HL-60 (cell line): ENCODE results near the gene RUNX1.

Source experiments
- DNase-seq, 2 experiments: peaks; one replicate each; pipeline ENCODE4 v3.0.0-alpha.2; 2010 to 2020; ENCODE audit warnings: low read depth in 1 of 2, low spot score in 1 of 2
- H3K27ac ChIP-seq: fragments of 250-450 bp; sonication (Bioruptor Pico); replicated peaks from 2 replicates; pipeline ENCODE4 v1.5.1; 2020; ENCODE audit warnings: mild to moderate bottlenecking, moderate library complexity
- H3K27me3 ChIP-seq: fragments of 250-450 bp; sonication (Bioruptor Pico); 2 replicates; pipeline ENCODE4 v1.5.1; 2021; ENCODE audit warnings: mild to moderate bottlenecking, moderate library complexity; ENCODE audit not compliant: insufficient read depth, poor library complexity, severe bottlenecking
- H3K4me3 ChIP-seq: replicated peaks from 2 replicates; pipeline ENCODE4 v1.5.1; 2011; ENCODE audit warnings: mild to moderate bottlenecking, control low read depth, low read length; ENCODE audit not compliant: insufficient read depth
- GABPA ChIP-seq: IDR thresholded peaks from 2 replicates; pipeline ENCODE4 v1.6.1; 2012; ENCODE audit warnings: low read depth
- POLR2AphosphoS5 ChIP-seq: IDR thresholded peaks from 2 replicates; pipeline ENCODE4 v1.6.1; 2012; ENCODE audit warnings: low read depth
- REST ChIP-seq: IDR thresholded peaks from 2 replicates; pipeline ENCODE4 v1.6.1; 2012; ENCODE audit warnings: low read depth; ENCODE audit not compliant: insufficient replicate concordance
- SPI1 ChIP-seq: IDR thresholded peaks from 2 replicates; pipeline ENCODE4 v1.6.1; 2012; ENCODE audit warnings: low read depth, mild to moderate bottlenecking, borderline replicate concordance
- TF ChIP-seq, protein P1 (sequence below): IDR thresholded peaks from one replicate; pipeline ENCODE4 v1.5.1; 2011; ENCODE audit warnings: low read length, control low read depth, inconsistent platforms; ENCODE audit not compliant: insufficient read depth

The RUNX1 gene

DNA sequence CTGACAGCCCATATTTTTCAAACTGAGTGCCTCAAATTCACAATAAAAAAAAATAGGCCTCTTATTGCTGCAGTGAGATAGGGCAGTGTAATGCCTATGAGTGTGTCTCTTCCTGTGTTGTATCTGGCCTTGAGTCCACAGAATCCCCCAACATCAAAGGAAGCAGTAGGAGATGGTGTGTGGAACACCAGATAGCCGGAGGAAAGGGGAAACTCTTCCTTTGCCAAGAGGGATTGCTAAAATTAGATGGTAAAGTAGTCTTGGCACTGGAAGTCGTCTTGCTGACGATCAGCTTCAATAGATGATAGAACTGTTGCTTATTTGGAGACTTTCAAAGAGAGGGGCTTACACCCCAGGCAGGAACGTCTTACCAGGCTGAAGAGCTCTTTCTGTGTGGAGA lies 51.8 kb downstream of the RUNX1 start:
- TF ChIP-seq REST: no peak
- no peak for TF ChIP-seq POLR2AphosphoS5
- TF ChIP-seq SPI1: no peak
- no peak for TF ChIP-seq GABPA
- TF ChIP-seq, protein P1, sequence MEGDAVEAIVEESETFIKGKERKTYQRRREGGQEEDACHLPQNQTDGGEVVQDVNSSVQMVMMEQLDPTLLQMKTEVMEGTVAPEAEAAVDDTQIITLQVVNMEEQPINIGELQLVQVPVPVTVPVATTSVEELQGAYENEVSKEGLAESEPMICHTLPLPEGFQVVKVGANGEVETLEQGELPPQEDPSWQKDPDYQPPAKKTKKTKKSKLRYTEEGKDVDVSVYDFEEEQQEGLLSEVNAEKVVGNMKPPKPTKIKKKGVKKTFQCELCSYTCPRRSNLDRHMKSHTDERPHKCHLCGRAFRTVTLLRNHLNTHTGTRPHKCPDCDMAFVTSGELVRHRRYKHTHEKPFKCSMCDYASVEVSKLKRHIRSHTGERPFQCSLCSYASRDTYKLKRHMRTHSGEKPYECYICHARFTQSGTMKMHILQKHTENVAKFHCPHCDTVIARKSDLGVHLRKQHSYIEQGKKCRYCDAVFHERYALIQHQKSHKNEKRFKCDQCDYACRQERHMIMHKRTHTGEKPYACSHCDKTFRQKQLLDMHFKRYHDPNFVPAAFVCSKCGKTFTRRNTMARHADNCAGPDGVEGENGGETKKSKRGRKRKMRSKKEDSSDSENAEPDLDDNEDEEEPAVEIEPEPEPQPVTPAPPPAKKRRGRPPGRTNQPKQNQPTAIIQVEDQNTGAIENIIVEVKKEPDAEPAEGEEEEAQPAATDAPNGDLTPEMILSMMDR: no peak
- DNase-seq: no peak
- Histone ChIP-seq H3K4me3 (no peak overlapping the region), H3K27me3 (no peaks in the 10 kb centered on the region), H3K27ac (no peak overlapping the region)

- TF ChIP-seq GABPA (no peak), REST (no peak), POLR2AphosphoS5 (no peak), SPI1 (no peak)
- TF ChIP-seq, protein P1: no peak
- H3K27ac ChIP-seq: no peak overlapping the region
- no peak overlapping the region for H3K4me3 ChIP-seq
- H3K27me3 ChIP-seq: no peaks in the 10 kb centered on the region
- no peak for DNase-seq
These were observed 52.6 kb downstream of the RUNX1 start for GRCh38 chr21:34996304-34997101.

GRCh38 chr21:34995979-34996303 lies 53.2 kb downstream of the RUNX1 start:
- Histone ChIP-seq H3K27me3 (no peaks in the 10 kb centered on the region), H3K27ac (no peak overlapping the region), H3K4me3 (no peak overlapping the region)
- TF ChIP-seq SPI1 (no peak), GABPA (no peak), REST (no peak), POLR2AphosphoS5 (no peak)
- TF ChIP-seq, protein P1: no peak
- DNase-seq: no peak
